ENCODE results near the gene PPP2R5C.
A peak's percentile ranks its signal among the peaks of the same experiment; 100 is the strongest.
"Not testable (repeated sequence)": the region's sequence is repeated elsewhere in the genome, so short reads cannot be mapped to it uniquely, and the experiment has no call there.

Gene PPP2R5C

DNA sequence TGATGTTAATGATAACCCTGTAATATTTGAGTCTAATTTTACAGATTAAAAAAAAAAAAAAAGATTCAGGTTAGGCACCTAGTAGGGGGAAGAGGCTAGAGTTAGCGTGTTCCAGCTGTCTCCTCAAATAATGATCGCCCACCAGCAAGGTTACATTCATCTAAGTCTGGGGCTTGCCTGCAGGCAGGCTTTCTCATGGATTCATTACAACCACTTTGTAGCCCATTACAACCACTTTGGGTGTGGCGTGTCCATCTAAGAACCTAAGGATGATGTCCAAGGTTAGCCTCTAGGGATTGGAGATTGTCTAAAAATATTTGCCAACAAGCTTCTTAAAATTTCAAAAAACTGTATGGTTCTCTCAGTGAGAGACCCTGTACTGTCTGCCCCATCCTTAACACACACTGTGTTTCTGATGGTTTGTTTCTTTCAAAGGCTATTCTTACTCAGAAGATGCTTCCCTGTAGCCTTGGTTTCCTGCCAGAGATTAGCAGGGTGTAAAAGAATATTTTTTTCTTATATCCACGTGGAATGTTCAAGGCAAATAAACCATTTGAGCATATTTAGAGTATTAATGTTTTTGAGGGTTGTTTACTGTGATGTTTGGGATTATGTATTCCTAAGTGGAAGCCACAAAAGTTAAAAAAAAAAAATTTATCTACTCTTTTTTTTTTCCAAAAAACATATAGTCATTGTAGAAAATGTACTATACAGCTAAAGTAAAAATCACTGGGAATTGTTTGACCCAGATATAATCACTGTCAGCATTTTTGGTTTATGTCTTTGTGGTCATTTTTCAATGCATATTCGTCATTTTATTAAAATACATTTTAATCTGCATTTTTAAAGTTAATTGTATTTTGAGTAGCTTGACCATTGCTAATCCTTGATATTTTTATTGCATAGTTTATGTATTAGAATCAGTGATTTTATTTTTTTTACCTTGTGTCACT lies 204.5 kb downstream of the PPP2R5C start:
- Histone ChIP-seq H3K4me3 (peak overlapping the region; percentile 87), H3K36me3 (ENCODE audit: insufficient read depth, low read length) (peaks cover 33% of the 10 kb centered on the region), H3K9me3 (ENCODE audit: low read depth, low read length) (no peaks in the 10 kb centered on the region), H3K27ac (peak overlapping the region; percentile 90), H3K9ac (ENCODE audit: insufficient read length) (peak overlapping the region; percentile 88)
- no peak for DNase-seq (ENCODE audit: low read depth, low spot score)
- TF ChIP-seq POLR2AphosphoS5 (IDR thresholded peaks at IDR 0.05; ENCODE audit: borderline replicate concordance, low read depth, low read length) (no peak), FOXP2 (optimal IDR thresholded peaks at IDR 0.05; ENCODE audit: control extremely low read depth, extremely low read length, insufficient read depth) (no peak), EZH2 (IDR thresholded peaks at IDR 0.05) (no peak)

DNA sequence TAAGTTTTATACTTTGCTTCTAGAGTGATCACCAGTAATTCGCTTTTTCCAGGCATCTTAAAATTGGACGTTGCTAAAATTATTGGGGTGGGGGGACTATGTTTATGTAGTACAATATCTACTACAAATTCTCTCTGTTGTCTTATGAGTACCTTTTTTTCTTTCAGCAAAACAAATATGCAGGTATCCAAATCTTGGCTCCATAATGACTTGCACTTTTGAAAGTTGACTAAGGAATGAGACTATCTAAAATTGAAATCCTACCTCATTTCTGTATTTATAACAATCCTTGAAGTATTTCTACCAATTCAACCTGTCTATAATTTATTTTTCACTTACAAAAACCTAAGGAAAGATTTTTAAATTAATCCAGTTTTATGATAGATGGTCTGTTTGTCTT lies 205.2 kb downstream of the PPP2R5C start:
- H3K4me3 ChIP-seq, result peak overlapping the region; percentile 87

DNA sequence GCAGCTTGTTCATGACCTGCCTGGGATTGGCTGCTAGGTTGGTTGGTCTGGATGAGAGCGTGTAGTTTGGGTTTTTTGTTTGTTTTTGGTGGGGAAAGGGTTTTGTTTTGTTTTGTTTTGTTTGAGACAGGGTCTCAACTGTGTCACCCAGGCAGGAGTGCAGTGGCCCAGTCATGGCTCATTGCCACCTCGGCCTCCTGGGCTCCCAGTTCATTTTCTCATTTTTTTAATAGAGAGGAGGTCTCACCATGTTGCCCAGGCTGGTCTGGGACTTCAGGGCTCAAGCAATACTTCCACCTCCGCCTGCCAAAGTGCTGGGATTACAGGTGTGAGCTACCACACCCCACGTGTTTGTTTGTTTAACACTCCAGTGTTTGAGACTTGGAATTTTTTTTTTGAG lies 206.7 kb downstream of the PPP2R5C start:
- H3K9me3 ChIP-seq (ENCODE audit: low read depth, low read length), result no peaks in the 10 kb centered on the region
- H3K9ac ChIP-seq (ENCODE audit: insufficient read length), result no peak overlapping the region
- H3K27ac ChIP-seq, result peak overlapping the region; percentile 90; the same call in 1 of the 2 replicates
- DNase-seq (ENCODE audit: low read depth, low spot score), result no peak
- peak overlapping the region; percentile 87; the same call in 1 of the 2 replicates for H3K4me3 ChIP-seq
- peaks cover 33% of the 10 kb centered on the region for H3K36me3 ChIP-seq (ENCODE audit: insufficient read depth, low read length)
- no peak for TF ChIP-seq POLR2AphosphoS5 (IDR thresholded peaks at IDR 0.05; ENCODE audit: borderline replicate concordance, low read depth, low read length)
- no peak for TF ChIP-seq EZH2 (IDR thresholded peaks at IDR 0.05)
- TF ChIP-seq FOXP2 (optimal IDR thresholded peaks at IDR 0.05; ENCODE audit: control extremely low read depth, extremely low read length, insufficient read depth), result no peak

More for the DNA sequence above, 205.2 kb downstream of the PPP2R5C start:
- TF ChIP-seq EZH2 (IDR thresholded peaks at IDR 0.05) (no peak), FOXP2 (optimal IDR thresholded peaks at IDR 0.05; ENCODE audit: control extremely low read depth, extremely low read length, insufficient read depth) (no peak), POLR2AphosphoS5 (IDR thresholded peaks at IDR 0.05; ENCODE audit: borderline replicate concordance, low read depth, low read length) (no peak)
- peaks cover 33% of the 10 kb centered on the region for H3K36me3 ChIP-seq (ENCODE audit: insufficient read depth, low read length)
- no peaks in the 10 kb centered on the region for H3K9me3 ChIP-seq (ENCODE audit: low read depth, low read length)
- no peak for DNase-seq (ENCODE audit: low read depth, low spot score)
- H3K27ac ChIP-seq, result peak overlapping the region; percentile 90
- peak overlapping the region; percentile 88 for H3K9ac ChIP-seq (ENCODE audit: insufficient read length)

DNA sequence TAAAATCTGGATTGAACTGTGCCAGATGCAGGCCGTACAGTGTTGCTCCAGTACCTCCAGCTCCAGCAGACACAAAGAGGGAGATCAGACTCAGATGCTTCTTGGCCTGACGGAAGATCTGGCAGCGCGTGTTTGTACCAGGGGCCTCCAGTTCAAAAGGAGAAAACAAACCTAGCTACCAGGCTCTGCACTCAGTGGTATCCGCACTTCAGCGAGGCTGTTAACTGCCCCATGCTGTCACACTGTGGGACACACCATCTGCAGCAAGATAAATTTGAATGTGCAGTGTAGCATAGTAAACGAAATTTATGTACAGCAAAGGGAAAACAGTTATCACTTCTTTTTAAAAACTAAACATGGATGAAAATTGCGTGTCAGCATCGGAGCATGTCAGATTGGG lies 208.0 kb downstream of the PPP2R5C start:
- H3K36me3 ChIP-seq (ENCODE audit: insufficient read depth, low read length), result peaks cover 33% of the 10 kb centered on the region
- no peaks in the 10 kb centered on the region for H3K9me3 ChIP-seq (ENCODE audit: low read depth, low read length)
- H3K9ac ChIP-seq (ENCODE audit: insufficient read length), result no peak overlapping the region
- no peak for DNase-seq (ENCODE audit: low read depth, low spot score)
- no peak for TF ChIP-seq POLR2AphosphoS5 (IDR thresholded peaks at IDR 0.05; ENCODE audit: borderline replicate concordance, low read depth, low read length)
- no peak for TF ChIP-seq FOXP2 (optimal IDR thresholded peaks at IDR 0.05; ENCODE audit: control extremely low read depth, extremely low read length, insufficient read depth)
- TF ChIP-seq EZH2 (IDR thresholded peaks at IDR 0.05), result no peak
- peak overlapping the region; percentile 55 for H3K27ac ChIP-seq
- no peak overlapping the region for H3K4me3 ChIP-seq

DNA sequence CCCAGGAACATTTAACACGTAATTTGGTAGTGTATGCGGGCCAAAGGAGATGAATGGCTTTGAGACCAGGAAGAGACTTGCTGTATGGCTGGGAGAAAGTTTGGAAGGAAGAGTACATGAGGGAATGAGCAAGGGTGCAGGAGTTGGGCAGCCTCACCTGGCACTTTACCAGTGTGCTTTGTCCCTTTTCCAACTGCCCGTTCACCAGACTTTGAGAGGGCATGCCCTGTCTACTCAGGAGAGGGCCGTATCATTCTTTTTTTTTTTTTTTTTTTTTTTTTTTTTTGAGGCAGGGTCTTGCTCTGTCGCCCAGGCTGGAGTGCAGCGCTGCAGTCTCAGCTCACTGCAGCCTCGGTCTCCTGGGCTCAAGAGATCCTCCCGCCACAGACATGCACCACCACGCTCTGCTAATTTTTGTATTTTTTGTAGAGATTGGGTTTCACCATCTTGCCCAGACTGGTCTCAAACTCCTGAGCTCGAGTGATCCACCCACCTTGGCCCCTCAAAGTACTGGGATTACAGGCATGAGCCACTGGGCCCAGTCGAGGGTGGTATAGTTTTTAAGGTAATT lies 209.4 kb downstream of the PPP2R5C start:
- Histone ChIP-seq H3K4me3 (no peak overlapping the region), H3K27ac (peak overlapping the region; percentile 40; the same call in 1 of the 2 replicates), H3K9me3 (ENCODE audit: low read depth, low read length) (no peaks in the 10 kb centered on the region), H3K36me3 (ENCODE audit: insufficient read depth, low read length) (peaks cover 38% of the 10 kb centered on the region), H3K9ac (ENCODE audit: insufficient read length) (no peak overlapping the region)
- no peak for DNase-seq (ENCODE audit: low read depth, low spot score)
- TF ChIP-seq POLR2AphosphoS5 (IDR thresholded peaks at IDR 0.05; ENCODE audit: borderline replicate concordance, low read depth, low read length) (no peak), EZH2 (IDR thresholded peaks at IDR 0.05) (no peak), FOXP2 (optimal IDR thresholded peaks at IDR 0.05; ENCODE audit: control extremely low read depth, extremely low read length, insufficient read depth) (no peak)

DNA sequence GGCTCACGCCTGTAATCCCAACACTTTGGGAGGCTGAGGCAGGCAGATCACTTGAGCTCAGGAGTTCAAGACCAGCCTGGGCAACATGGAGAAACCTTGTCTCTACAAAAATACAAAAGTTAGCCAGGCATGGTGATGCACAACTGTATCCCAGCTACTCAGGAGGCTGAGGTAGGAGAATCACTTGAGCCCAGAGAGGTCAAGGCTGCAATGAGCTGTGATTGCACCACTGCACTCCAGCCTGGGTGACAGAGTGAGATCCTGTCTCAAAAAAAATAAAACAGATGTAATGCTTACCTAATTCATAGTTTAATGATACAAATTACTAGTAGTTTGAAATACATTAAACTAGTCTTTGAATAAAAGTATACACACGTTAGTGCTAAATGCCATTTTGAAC lies 209.9 kb downstream of the PPP2R5C start:
- DNase-seq (ENCODE audit: low read depth, low spot score); H3K9me3 ChIP-seq (ENCODE audit: low read depth, low read length): not testable (repeated sequence)
- peak overlapping the region; percentile 75 for H3K9ac ChIP-seq (ENCODE audit: insufficient read length)
- peaks cover 43% of the 10 kb centered on the region for H3K36me3 ChIP-seq (ENCODE audit: insufficient read depth, low read length)
- H3K27ac ChIP-seq, result peak overlapping the region; percentile 95
- H3K4me3 ChIP-seq, result peak overlapping the region; percentile 70

DNA sequence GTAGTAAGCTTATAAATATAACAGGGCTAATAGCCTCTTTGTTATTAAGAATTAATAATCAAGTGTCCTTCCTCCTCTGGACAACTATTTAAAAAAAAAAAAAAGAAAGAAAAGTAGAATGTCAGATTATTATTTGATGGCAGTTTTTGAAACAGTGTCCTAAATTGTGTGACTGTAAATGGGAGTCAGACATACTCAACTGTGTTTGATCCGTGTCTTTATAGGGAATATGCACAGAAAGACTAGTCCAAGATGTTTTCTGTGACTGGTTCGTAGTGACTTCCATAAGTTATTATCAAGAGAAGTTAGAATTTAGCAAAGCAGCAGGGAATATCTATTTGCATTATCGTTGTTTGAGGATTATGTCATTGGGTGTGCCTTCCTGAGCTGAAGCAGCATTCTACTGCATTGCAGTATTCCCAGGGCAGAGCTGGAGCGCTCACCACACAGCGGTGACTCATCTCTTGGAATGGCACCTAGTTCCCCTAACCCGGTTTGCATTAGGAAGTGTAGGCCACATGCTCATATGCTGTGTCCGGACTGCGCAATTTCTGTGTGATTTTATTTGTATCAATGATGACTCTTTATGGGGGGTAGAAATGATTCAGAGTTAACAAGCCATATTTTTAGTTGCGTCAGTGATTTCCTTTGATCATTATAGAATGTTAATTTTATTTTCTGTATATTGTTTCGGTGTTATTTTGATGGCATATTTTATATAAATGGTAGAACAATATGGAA lies 210.8 kb downstream of the PPP2R5C start:
- peak overlapping the region; percentile 70 for H3K4me3 ChIP-seq
- peak overlapping the region; percentile 95 for H3K27ac ChIP-seq
- peak overlapping the region; percentile 77 for H3K9ac ChIP-seq (ENCODE audit: insufficient read length)
- DNase-seq (ENCODE audit: low read depth, low spot score), result peak; percentile 90
- no peaks in the 10 kb centered on the region for H3K9me3 ChIP-seq (ENCODE audit: low read depth, low read length)
- TF ChIP-seq POLR2AphosphoS5 (IDR thresholded peaks at IDR 0.05; ENCODE audit: borderline replicate concordance, low read depth, low read length), result no peak
- TF ChIP-seq EZH2 (IDR thresholded peaks at IDR 0.05), result no peak
- TF ChIP-seq FOXP2 (optimal IDR thresholded peaks at IDR 0.05; ENCODE audit: control extremely low read depth, extremely low read length, insufficient read depth), result no peak
- H3K36me3 ChIP-seq (ENCODE audit: insufficient read depth, low read length), result peaks cover 45% of the 10 kb centered on the region

DNA sequence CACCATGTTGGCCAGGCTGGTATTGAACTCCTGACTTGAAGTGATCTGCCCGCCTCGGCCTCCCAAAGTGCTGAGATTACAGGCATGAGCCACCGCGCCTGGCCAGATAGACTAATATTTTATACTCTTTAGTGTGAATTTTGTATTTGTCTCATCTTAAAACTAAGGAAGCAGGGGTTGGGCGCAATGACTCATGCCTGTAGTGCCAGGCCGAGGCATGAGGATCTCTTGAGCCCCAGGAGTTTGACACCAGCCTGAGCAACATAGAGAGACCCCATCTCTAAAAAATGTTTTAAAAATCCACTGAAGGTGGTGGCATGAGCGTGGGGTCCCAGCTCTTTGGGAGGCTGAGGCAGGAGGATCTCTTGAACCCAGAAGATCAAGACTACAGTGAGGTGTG lies 211.8 kb downstream of the PPP2R5C start:
- Histone ChIP-seq H3K36me3 (ENCODE audit: insufficient read depth, low read length) (peaks cover 46% of the 10 kb centered on the region), H3K4me3 (no peak overlapping the region), H3K9ac (ENCODE audit: insufficient read length) (no peak overlapping the region), H3K9me3 (ENCODE audit: low read depth, low read length) (no peaks in the 10 kb centered on the region), H3K27ac (peak overlapping the region; percentile 95)
- no peak for DNase-seq (ENCODE audit: low read depth, low spot score)
- no peak for TF ChIP-seq POLR2AphosphoS5 (IDR thresholded peaks at IDR 0.05; ENCODE audit: borderline replicate concordance, low read depth, low read length)
- TF ChIP-seq EZH2 (IDR thresholded peaks at IDR 0.05), result no peak
- TF ChIP-seq FOXP2 (optimal IDR thresholded peaks at IDR 0.05; ENCODE audit: control extremely low read depth, extremely low read length, insufficient read depth), result no peak

Data from SK-N-MC (cell line).